ENCODE data around the gene RPL15.
"Not testable (repeated sequence)": the region's sequence is repeated elsewhere in the genome, so short reads cannot be mapped to it uniquely, and the experiment has no call there.

RPL15 gene

GRCh38 chr3:23889950-23890349 lies 27.0 kb upstream of the RPL15 start:
- no peak for DNase-seq

- DNase-seq, result no peak
These were observed 22.5 kb upstream of the RPL15 start for GRCh38 chr3:23894254-23895061.

GRCh38 chr3:23895181-23895580 lies 21.8 kb upstream of the RPL15 start:
- no peak for DNase-seq

GRCh38 chr3:23900744-23901143 lies 16.2 kb upstream of the RPL15 start:
- no peak for DNase-seq

- no peak for DNase-seq
These were observed 12.4 kb upstream of the RPL15 start for GRCh38 chr3:23904545-23904944.

- no peak for DNase-seq
These were observed 7.6 kb upstream of the RPL15 start for GRCh38 chr3:23909341-23909740.

- no peak for DNase-seq
These were observed 5.5 kb upstream of the RPL15 start for GRCh38 chr3:23911397-23911796.

GRCh38 chr3:23912335-23912734 lies 4.6 kb upstream of the RPL15 start:
- DNase-seq, result not testable (repeated sequence)

GRCh38 chr3:23913182-23913581 lies 3.8 kb upstream of the RPL15 start:
- DNase-seq, result no peak

- DNase-seq, result no peak
These were observed 2.8 kb upstream of the RPL15 start for GRCh38 chr3:23913873-23914743.

GRCh38 chr3:23915537-23916108 lies 1.3 kb upstream of the RPL15 start:
- no peak for DNase-seq

GRCh38 chr3:23916152-23916885 lies 613 bp upstream of the RPL15 start:
- DNase-seq, result no peak

GRCh38 chr3:23917679-23918303 lies 859 bp downstream of the RPL15 start:
- not testable (repeated sequence) for DNase-seq

GRCh38 chr3:23918331-23918730 lies 1.4 kb downstream of the RPL15 start:
- not testable (repeated sequence) for DNase-seq

- no peak for DNase-seq
These were observed 2.7 kb downstream of the RPL15 start for GRCh38 chr3:23919628-23920027.

GRCh38 chr3:23920151-23920655 lies 3.3 kb downstream of the RPL15 start:
- DNase-seq, result no peak

GRCh38 chr3:23921052-23921511 lies 4.2 kb downstream of the RPL15 start:
- DNase-seq, result no peak

GRCh38 chr3:23923786-23924185 lies 6.9 kb downstream of the RPL15 start:
- no peak for DNase-seq

- DNase-seq, result no peak
These were observed 9.3 kb downstream of the RPL15 start for GRCh38 chr3:23926246-23926645.

GRCh38 chr3:23926736-23927135 lies 9.8 kb downstream of the RPL15 start:
- DNase-seq, result no peak

- DNase-seq, result no peak
These were observed 11.6 kb downstream of the RPL15 start for GRCh38 chr3:23928524-23928923.

- no peak for DNase-seq
These were observed 14.7 kb downstream of the RPL15 start for GRCh38 chr3:23931597-23931996.

Data from CD4-positive, alpha-beta T cell treated with Interferon alpha-2 for 1 hour (primary cell).